RPMI7951 (cell line): ENCODE results near the gene DLK1. TPM values are rescaled to one million over a fixed set of nuclear protein-coding genes. Genes with fewer than 3 reads are reported as not detected.
A peak's percentile ranks its signal among the peaks of the same experiment; 100 is the strongest.

Experiments used
- DNase-seq: peaks from one replicate; pipeline ENCODE4 v3.0.0-alpha.2; 2012; ENCODE audit warnings: low read depth
- total RNA-seq: library from RNA; depleted of rRNA; stranded (reverse); fragments of >200 nt; shearing (Covaris generic); gene quantifications from 2 replicates; pipeline ENCODE4 v1.2.3, GENCODE V29; 2014

The DLK1 gene
- total RNA-seq, 1 experiment from 2014 or later: not detected

DNA sequence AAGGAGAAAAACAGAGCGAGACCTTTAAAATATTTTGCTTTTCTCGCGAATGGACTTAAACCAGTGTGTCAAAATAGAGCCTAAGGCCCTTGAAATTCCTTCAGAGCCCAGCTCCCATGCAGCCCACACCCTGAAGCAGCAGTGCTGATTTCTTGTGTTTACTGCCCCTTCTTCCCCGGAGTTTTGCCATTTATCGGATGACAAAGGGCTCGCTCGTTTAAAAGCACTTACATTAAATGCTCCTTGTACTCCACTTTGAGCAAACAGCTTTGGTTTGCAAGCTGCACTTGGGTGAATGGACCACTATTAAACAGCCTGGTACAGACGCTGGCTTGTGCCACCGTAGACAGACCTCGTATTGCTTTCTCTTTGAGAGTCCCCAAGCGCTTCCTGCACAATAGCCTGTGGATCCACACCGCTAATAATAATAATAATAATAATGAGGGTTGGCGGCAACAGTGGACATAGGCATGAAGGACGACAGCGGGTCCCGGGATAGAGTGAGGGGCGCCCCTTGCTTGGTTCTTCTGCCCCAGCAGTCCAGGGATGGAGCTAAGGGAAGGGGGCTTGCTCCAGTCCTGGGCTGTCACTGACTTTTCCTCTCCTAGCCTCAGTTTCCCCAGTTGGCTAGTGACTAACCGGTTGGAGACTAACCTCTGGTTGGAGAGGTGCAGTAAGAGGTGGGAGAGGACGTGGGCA lies 6.6 kb downstream of the DLK1 start:
- no peak for DNase-seq

DNA sequence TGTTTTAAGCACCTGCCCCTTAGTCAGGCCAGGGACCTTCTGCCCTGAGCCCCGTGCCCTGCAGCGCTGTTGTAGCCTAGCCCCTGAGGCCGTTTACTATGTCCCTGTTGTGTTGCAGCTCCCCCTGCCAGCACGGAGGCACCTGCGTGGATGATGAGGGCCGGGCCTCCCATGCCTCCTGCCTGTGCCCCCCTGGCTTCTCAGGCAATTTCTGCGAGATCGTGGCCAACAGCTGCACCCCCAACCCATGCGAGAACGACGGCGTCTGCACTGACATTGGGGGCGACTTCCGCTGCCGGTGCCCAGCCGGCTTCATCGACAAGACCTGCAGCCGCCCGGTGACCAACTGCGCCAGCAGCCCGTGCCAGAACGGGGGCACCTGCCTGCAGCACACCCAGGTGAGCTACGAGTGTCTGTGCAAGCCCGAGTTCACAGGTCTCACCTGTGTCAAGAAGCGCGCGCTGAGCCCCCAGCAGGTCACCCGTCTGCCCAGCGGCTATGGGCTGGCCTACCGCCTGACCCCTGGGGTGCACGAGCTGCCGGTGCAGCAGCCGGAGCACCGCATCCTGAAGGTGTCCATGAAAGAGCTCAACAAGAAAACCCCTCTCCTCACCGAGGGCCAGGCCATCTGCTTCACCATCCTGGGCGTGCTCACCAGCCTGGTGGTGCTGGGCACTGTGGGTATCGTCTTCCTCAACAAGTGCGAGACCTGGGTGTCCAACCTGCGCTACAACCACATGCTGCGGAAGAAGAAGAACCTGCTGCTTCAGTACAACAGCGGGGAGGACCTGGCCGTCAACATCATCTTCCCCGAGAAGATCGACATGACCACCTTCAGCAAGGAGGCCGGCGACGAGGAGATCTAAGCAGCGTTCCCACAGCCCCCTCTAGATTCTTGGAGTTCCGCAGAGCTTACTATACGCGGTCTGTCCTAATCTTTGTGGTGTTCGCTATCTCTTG lies 7.6 kb downstream of the DLK1 start:
- no peak for DNase-seq

DNA sequence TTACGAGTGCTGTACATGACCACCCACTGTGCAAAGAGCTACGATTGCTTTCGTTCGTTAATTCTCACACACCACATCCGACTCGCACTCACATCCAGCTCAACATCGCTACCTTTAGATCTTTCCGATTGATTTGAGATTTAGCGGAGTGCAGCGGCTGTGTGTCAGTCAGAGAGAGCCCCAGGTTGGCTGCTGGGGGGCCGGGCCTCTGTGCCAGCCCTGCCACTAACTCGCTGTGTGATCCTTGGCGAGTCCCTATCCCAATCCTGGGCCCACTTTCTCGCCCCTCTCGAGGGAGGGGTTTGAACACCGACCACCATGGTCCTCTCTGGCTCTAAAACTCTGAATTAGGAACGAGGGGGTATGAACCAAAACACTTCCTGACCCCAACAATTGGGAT lies 8.6 kb downstream of the DLK1 start:
- DNase-seq: no peak

DNA sequence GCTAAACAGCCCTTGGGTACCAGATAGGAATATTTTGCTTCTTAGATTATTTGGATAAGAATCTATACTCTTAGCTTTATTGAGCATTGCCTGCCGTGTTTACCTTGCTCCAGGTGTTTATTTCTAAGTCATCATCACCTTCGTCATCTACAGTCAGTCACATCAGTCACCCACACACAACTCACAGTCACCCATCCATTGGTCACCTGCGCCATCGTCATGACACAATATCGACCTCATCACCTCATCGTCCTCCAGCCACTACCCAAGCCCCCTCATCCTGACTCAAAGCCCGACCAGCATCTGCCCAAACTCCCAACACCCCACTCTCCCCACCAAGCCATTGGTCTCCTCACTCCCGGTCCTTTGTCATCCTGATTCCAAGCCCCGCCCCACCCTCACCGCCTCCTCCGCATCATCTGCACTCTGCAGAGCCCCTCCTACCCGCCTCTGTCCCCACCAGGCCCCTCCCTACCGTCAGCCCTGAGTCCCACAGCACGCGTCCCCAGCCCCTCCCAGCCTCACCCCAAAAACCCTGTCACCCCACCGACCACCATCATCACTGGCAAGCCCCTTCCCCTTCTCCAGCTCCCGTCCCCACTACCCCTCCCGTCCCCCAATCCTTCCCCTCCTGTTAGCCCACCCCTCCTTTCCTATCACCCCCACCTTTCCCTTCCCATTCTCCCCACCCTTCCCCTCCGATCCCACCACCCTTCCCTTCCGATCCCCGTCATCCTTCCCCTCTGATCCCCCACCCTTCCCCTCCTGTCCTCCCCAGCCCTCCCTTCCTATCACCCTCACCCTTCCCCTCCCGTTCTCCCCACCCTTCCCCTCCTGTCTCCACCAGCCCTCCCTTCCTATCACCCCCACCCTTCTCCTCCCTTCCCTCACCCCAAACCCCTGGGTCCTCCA lies 9.8 kb downstream of the DLK1 start:
- no peak for DNase-seq

DNA sequence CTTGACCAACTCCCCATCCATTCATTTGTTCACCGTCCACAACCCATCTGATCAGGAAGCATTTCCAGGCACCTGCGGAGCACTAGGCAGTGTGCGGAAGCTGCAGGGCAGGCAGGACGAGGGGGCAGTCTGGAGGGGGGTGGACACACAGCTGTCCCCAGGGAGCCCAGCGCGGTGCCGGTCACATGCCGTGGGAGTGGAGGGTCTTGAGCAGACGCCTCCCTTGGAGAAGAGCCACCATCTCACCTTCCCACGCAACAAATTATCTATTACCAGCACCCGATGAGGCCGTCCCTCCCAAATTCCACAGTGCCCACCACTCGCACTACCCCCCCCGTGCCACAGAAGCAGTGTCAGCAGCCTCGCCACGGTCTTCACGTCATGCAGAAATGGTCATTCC lies 10.8 kb downstream of the DLK1 start:
- DNase-seq: no peak

DNA sequence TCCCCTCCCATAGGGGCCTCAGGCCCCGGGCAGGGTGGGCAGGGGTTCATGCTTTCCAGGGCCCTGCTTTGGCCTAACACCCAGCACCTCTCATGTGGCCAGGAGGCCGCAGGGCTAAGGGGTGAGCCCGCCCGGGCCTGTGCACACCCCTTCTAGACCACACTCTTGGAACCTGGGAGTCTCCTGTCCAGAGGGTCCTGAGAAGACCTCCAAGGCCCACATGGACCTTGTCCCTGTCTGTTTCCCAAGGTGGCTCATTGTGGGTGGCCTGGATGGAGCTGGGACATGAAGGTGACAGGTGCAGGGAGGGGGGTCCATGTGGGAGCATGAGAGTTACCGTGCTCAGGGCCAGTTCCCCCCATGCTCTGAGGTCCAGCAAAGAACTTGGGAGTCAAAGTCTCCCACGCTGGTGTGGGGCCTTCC lies 11.6 kb downstream of the DLK1 start:
- no peak for DNase-seq

DNA sequence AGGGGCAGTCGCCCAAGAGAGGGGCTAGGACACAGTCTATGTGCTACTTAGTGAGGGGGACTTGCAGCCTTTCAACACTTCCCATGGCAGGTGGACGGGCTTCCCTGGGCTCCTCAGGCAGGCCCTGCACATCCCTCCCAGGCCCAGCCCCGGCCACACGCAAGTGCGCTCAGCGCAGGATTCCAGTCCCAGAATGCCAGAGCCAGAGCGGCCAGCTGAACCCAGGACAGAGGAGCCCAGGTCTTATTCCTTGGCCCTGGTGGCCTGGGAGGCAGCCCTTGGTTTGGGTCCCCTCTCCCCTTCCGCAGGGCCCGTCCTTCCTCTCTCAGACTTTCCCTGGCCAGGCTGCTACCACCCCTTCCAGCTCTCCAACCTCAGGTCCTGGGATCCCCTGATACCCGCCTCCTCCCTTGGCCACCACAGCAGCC lies 12.0 kb downstream of the DLK1 start:
- no peak for DNase-seq

DNA sequence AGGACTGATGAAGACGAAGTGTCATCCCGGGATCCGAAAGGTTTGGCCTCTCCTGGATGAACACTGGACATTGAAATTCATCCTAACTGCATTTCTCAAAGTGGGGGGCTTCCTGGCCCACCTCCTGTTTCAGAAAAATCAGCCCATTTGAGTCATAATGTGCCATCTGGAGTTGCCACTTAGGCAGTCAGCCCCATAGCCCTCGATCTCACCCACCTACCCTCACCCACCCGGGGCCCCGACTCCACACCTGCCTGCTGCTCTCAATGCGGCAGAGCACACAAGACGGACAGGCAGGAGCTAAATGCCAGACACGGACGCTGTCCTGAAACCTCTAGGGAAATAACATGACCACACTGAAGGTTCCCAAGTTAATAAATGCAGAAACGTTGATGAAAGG lies 12.6 kb downstream of the DLK1 start:
- no peak for DNase-seq

DNA sequence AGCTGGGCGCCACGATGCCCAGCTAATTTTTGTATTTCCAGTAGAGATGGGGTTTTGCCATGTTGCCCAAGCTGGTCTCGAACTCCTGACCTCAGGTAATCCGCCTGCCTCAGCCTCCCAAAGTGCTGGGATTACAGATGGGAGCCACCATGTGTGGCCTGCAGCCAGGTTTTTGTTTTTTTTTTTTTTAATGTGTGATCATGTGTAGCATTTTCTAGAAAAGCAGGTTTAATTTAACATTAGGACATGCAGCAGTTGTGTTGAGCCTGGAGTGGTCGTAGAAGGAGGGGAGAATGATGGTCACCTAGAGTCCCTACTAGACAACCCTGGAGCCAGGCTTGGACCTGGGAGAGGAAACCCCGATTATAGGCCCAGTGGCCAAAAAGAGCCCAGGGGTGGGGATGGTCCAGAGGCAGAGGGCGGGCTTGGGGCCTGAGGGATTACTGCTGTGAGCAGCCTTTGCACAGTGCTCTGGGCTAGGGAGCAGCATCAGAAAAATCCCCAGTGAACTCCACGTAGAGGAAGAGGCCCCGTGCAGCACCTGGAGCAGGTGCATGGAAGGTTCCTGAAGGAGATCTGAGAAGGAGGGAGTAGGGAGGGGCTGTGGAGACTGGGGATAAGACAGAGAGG lies 13.6 kb downstream of the DLK1 start:
- no peak for DNase-seq

DNA sequence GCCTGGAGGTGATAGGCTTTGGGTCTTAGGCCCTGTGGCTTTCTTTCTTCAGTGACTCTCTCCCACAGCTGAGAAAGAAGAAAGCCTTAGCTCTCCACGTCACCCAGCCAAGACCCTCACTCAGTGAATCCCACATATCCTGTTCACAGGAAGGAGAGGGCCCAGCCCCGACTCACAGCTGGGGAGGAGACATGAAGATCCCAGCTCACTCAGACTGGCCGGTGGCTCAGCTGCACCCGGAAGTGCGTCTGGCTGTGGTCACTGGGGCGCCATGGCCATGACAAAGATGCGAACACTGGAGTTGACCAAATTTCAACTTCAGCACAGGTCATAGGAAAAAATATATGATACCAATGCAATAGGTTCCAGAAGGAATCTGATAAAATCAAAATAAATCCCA lies 14.2 kb downstream of the DLK1 start:
- no peak for DNase-seq

DNA sequence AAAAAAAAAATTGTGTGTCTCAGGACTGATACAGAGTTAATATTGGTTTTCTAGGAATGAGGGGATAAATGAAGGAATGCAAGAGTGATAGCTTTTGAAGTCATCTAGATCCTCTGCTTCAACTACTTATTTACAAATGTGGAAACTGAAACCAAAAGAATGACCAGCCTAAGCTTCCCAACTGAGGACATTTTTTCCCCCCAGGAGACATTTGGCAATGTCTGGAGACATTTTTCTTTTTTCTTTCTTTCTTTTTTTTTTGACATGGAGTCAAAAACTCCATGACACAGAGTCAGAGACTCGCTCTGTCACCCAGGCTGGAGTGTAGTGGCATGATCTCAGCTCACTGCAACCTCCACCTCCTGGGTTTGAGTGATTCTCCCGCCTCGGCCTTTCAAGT lies 15.3 kb downstream of the DLK1 start:
- no peak for DNase-seq

DNA sequence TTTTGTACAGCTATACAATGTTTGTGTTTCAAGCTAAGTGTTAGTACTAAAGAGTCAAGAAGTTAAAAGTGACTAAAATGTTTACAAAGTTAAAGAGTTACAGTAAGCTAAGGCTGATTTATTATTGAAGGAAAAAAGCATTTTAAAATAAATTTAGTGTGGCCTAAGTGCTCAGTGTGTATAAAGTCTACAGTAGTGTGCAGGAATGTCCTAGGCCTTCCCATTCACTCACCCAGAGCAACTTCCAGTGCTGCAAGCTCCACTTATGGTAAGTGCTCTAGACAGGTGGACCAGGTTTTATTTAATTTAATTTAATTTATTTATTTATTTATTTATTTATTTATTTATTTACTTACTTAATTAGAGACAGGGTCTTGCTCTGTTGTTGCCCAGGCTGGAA lies 19.6 kb downstream of the DLK1 start:
- DNase-seq: no peak

DNA sequence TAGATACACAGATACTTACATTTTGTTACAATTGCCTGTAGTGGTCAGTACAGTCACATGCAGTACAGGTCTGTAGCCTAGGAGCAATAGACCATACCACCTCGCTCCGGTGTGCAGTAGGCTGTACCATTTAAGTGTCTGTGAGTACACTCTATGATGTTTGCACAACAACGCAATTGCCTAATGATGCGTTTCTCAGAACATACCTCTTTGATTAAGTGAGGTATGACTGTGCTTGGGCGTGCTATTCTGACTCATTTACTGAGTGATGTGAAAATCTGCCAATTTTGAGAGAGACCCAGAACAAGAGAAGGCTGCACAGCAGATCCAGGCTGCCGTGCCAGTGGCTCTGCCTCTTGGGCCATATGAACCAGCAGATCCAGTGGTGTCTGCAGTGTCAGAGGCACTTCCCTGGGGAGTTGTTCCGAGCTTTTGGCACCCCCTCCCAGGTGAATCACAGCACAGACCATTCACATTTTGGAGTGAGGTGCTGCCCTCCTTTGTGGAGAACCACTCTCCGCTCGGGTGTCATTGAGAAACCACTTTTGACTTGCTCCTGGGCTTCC lies 20.4 kb downstream of the DLK1 start:
- peak; percentile 76 for DNase-seq

DNA sequence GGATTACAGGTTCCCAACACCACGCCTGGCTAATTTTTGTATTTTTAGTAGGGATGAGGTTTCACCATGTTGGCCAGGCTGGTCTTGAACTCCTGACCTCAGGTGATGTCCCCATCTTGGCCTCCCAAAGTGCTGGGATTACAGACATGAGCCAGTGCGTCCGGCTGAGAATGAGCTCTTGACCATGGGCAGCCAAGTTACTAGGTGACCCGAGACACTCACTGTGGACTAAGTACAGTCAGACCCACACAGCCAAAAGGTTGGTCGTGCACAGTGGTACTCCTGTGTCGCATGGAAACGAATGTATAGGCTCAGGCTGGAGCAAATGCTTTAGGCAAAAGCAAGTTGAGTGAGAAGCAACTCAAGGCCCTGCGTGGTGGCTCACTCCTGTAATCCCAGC lies 21.0 kb downstream of the DLK1 start:
- DNase-seq: no peak

DNA sequence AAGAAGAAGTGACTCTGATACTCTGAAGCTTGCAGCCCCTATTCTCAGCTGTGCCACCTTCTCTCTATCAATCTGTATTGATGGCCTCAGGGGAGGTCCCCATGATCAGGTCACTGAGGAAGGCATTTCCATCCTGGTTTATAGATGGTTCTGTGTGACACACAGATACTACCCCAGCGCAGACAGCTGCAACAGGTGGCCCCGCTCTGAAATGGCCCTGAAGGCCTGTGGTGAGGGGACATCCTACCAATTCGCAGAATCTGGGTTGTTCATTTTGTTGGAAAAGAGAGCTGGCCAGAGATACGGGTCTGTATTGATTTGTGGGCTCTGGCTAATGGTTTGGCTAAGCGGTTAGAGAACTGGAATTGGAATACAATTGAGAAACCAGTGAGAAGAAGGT lies 21.7 kb downstream of the DLK1 start:
- DNase-seq: no peak

DNA sequence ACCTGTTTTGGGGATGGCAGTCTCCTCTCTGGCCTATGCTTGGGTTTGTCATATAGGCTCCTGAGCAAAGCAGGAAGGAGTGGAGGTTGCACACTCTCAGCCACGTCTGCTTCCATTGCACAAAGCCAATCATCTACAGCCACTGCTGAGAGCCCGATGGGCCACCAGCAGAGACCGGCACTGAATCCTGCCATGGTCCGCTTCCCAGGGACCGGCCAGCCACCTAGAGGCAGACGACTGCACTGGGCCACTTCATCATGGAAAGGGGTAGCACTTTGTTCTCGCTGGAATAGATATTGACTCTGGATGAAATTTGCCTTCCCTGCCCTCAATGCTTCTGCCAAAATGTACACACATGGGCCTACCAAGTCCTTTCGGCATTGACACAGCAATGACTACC lies 22.3 kb downstream of the DLK1 start:
- DNase-seq: no peak

DNA sequence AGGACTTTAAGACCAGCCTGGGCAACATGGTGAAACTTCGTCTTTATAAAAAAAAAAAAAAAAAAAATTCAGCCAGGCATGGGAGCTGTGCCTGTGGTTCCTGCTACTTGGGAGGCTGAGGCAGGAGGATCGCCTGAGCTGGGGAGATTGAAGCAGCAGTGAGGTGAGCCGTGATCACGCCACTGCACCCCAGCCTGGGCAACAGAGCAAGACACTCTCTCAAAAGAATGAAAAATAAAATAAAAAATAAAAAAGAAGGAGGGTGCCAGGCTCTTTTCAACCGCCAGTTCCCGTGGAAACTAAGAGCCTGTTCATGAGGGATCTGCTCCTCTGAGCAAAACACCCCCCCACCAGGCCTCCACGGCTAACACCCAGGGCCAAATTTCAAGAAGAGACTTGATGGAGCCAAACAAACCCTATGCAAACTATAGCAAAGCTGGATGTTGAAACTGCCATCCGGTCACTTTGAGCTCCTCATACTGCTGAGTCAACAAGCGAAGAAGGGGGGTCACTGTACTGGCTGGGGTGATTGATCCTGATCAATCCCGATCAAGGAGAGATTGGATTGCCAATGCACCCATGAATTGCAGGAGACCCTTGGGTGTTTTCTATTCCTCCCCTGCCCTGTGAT lies 23.4 kb downstream of the DLK1 start:
- no peak for DNase-seq

DNA sequence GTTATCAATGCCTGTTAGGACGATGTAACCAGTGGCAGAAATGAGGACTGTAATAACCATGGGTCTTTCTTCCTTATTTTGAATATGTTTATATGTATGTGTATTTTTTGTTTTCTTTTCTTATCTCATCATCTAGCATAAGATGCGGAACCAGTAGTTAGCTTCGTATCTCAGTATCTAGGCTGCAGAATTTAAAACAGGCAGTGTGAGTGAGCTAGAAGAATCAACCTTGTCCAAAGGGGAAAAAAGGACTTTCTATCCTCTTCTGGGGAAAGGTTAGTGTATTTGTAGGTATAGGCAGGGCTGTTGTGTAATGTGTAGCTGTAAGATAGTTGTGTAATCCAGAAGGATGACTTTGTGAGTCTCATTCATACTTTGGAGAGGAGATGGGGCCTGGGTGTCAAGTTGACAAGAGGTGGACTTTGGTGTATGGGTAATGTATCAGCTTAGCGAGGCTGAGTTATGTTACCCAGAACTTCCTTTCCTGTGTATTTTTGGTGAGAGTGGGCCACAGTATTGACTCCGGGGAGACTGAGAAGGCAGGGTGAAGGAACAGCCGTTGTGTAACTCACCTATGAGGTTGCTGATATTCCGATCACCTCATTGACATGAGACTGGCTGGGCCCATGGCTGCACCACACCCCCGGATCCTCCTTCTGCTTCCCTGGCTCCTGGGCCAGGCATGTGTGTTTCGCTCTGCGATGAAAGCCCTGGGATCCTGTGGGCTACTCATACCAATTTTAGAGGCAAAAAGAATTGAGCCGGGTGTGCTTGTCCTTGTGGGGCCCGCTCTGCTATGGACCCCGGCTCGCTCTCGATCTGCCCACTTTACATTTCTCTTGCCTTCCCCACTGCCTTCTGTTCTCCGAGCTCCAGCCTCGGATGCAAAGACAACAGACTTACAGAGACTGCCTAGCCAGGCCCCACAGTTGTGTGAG lies 24.3 kb downstream of the DLK1 start:
- DNase-seq: no peak

DNA sequence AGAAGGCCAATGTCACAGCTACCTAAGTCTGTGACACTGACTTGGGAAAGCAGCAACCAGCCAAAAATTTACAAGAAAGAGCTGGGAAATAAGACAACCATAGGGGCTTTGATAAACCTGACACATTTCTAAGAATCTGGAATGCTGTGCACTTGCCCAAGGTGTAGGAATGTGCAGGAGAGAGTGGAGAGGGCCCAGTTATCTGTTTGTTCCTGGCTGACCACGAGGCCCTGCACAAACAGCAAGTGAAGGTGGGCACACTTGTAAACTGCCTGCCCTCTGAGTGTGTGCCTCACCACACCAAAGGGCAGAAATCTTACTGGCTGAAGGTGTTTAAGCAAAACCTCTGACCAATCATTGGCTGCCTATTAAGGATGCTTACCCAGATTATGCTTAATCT lies 27.3 kb downstream of the DLK1 start:
- no peak for DNase-seq

DNA sequence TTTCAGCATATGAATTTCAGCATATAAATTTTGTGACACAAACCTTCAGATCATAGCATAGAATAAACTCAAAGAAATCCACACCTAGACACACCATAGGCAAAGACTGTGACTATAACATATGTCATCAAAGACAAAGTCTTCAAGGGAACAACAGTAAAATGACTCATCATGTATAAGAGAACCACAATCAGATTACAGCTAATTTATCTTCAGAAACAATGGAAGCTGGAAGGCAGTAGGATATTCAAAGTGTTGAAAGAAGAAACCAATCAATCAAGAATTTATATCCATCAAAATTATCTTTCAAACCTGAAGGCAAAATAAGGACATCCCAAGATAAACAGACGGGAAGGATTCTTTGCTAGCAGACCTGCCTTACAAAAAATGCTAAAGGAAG lies 29.0 kb downstream of the DLK1 start:
- DNase-seq: peak; percentile 33
